Pancreas (tissue), 10 donors: ENCODE measurements around the gene HNRNPA1L2. TPM values are rescaled to one million over a fixed set of nuclear protein-coding genes. Genes with fewer than 3 reads are reported as not detected.
"Not testable (repeated sequence)": the region's sequence is repeated elsewhere in the genome, so short reads cannot be mapped to it uniquely, and the experiment has no call there.

Source experiments
- ATAC-seq, 4 donors: fragments of 200-7000 bp; cut with Tn5 transposase; one replicate each; pipeline versions ENCODE4 v1.8.0 to v1.9.1; 2020; ENCODE audit warnings: mild to moderate bottlenecking in 4 of 4, moderate library complexity in 4 of 4
- DNase-seq, 6 donors: peaks; one replicate each; pipeline ENCODE4 v3.0.0-alpha.2; 2020
- FAIRE-seq: peaks from 2 replicates; lab custom pipeline; 2012; peaks lifted over from hg19 to GRCh38; lab: Jason Lieb, UNC
- H3K27ac ChIP-seq, 4 donors: fragments of 200-600 bp; sonication (generic); 1 replicate in 3 of 4; 2 replicates in 1 of 4; pipeline versions ENCODE4 v1.5.0 to v1.8.0; 2020
- H3K27me3 ChIP-seq, 4 donors: fragments of 200-600 bp; one replicate each; pipeline ENCODE4 v1.8.0; 2021
- H3K36me3 ChIP-seq, 3 donors: fragments of 200-600 bp; sonication (generic) in 1 of 3; one replicate each; pipeline versions ENCODE4 v1.5.0 to v1.8.0; 2020 to 2021
- H3K4me1 ChIP-seq, 3 donors: fragments of 200-600 bp; one replicate each; pipeline ENCODE4 v1.8.0; 2021
- H3K4me3 ChIP-seq, 4 donors: fragments of 200-600 bp; sonication (generic) in 2 of 4; one replicate each; pipeline versions ENCODE4 v1.5.0 to v1.8.0; 2020 to 2021
- H3K9me3 ChIP-seq, 4 donors: fragments of 200-600 bp; one replicate each; pipeline ENCODE4 v1.8.0; 2021
- WGBS, 2 donors: extraction: QIAGEN DNeasy Blood & Tissue Kit; methylation state at CpG; one replicate each; pipeline ENCODE4 v1.1.7; 2013; 5-methylcytosine and 5-hydroxymethylcytosine counted together
- intact Hi-C, 3 donors: fragments of 100-400 bp; cut with DNase I; formaldehyde crosslinking; loops; one replicate each; pipeline versions ENCODE4 v1.11.1 to v1.14.2; 2022
- polyA plus RNA-seq, 2 donors: library from polyadenylated mRNA; stranded (reverse); fragments of 200-250 nt; gene quantifications; one replicate each; pipeline ENCODE4 v1.2.3, GENCODE V29; 2013
- total RNA-seq, 6 donors: library from RNA; stranded (reverse); fragmentation: NEBNext Ultra II Directional in 4 of 6; extraction: Animal tissue kit (Norgen Biotek cat#: 25700) in 4 of 6; gene quantifications; one replicate each; pipeline versions ENCODE4 v1.2.1 to v1.2.4, GENCODE V29; 2021 to 2023
- TF ChIP-seq, protein P1 (sequence below), 4 donors: fragments of 200-600 bp; sonication (generic) in 3 of 4; IDR thresholded peaks; one replicate each; pipeline versions ENCODE4 v1.5.0 to v1.8.0; 2021; ENCODE audit warnings: antibody characterized with exemption in 4 of 4
- donor health status: healthy with polysubstance abuse.
- donor health status: DM: no; HTN: no; CAD: no; lungs with moderate emphysema.
- donor health status: DM: no; HTN: no; CAD: no.
- donor health status: control.
- donor health status: control.
- donor health status: Bipolar disorder and iron deficiency.
- donor health status: DM: yes; HTN: yes; CAD: no.
- donor health status: DM: no; HTN: no; CAD: no.
- donor health status: DM: no; HTN: no; CAD: no.
- donor health status: DM: yes; HTN: yes; CAD: no.

HNRNPA1L2 gene
- total RNA-seq (1 to 10 TPM; 1.9 to 4.0 (median 2.7) TPM), polyA plus RNA-seq (10 to 100 TPM in 1 of 2 donors, 1 to 10 TPM in 1; 8.5 to 15.0 TPM)

DNA sequence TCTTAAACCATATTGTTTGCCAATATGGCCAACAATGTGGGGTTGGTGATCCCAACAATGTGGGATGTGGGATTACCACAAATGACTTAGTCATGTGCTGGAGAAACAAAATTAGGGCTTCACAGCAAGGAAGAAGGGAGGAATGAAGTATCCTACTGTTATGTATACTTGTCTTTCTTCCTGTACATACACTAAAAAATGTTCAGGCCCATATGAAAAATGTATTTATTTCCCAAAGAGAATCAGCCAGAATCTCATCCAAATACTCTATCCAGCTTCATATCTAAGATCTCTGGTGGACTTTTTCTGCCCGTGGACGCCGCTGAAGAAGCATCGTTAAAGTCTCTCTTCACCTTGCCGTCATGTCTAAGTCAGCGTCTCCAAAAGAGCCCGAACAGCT lies at the start of gene HNRNPA1L2:
HNRNPA1L2 (plus strand) TSS at position 301 of the 400 bp plus-strand sequence; CDS start at position 363, 62 bp downstream.
- H3K4me1 ChIP-seq, result no peaks in the 10 kb centered on the region
- 97% methylated on average over 7 of the region's 7 CpGs for WGBS, 2 donors
- no peak within 1 kb of the TSS for H3K27ac ChIP-seq
- peaks cover 0 to 8% (median 0%) of the 10 kb centered on the region in 3 donors for H3K36me3 ChIP-seq
- TF ChIP-seq, protein P1, sequence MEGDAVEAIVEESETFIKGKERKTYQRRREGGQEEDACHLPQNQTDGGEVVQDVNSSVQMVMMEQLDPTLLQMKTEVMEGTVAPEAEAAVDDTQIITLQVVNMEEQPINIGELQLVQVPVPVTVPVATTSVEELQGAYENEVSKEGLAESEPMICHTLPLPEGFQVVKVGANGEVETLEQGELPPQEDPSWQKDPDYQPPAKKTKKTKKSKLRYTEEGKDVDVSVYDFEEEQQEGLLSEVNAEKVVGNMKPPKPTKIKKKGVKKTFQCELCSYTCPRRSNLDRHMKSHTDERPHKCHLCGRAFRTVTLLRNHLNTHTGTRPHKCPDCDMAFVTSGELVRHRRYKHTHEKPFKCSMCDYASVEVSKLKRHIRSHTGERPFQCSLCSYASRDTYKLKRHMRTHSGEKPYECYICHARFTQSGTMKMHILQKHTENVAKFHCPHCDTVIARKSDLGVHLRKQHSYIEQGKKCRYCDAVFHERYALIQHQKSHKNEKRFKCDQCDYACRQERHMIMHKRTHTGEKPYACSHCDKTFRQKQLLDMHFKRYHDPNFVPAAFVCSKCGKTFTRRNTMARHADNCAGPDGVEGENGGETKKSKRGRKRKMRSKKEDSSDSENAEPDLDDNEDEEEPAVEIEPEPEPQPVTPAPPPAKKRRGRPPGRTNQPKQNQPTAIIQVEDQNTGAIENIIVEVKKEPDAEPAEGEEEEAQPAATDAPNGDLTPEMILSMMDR (IDR thresholded peaks at IDR 0.05), result no peak
- H3K9me3 ChIP-seq, result no peaks in the 10 kb centered on the region
- no peak within 1 kb of the TSS for H3K4me3 ChIP-seq
- FAIRE-seq, result no peak
- H3K27me3 ChIP-seq, result no peaks in the 10 kb centered on the region
- intact Hi-C loops, result no loop called here
- ATAC-seq, result no peak
- DNase-seq, result no peak

DNA sequence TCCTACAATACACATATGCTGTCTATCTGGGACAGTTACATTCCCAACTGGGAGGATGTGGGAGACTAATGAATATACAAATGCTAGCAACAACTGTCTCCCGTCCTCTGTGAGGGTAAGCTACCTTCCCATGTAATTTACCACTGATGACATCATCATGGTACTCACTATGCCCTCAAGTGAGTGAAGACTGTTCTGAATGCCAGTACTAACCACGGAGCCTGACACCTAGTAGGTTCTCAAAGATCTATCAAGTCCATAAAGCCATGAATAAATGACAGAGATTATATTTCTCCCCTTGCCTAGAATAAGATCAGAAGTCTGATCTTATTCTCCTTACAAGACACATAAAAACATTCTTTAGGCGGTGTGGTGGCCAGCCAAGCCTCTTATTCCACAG lies 49.1 kb upstream of the HNRNPA1L2 start:
- H3K27me3 ChIP-seq, H3K27ac ChIP-seq, H3K4me3 ChIP-seq, intact Hi-C loops, ATAC-seq, FAIRE-seq, H3K36me3 ChIP-seq, DNase-seq, H3K9me3 ChIP-seq, H3K4me1 ChIP-seq: not testable (repeated sequence)
- 63 to 67% methylated on average over 3 of the region's 3 CpGs for WGBS, 2 donors

DNA sequence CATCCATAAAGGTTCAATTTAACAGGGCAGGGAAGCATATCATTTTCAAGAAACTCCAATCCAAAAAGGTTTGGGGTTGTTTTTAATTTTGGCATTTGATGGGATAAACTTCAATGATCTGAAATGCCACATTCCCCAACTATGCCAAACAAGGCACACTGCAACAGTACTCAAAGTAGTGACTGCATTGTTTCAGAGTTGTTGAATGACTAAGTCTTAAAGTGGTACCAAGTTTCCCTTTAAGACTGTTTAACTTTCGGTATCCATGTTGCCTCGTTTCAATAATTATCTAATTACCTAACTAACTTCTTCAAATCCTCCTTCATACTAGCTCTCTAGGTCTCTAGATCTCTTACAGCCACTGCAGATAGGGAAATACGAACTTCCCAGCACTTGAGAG lies 48.4 kb upstream of the HNRNPA1L2 start:
- 35 to 48% methylated on average over 3 of the region's 3 CpGs for WGBS, 2 donors
- H3K27me3 ChIP-seq, DNase-seq, intact Hi-C loops, H3K36me3 ChIP-seq, H3K4me3 ChIP-seq, ATAC-seq, H3K27ac ChIP-seq, H3K9me3 ChIP-seq, H3K4me1 ChIP-seq, FAIRE-seq: not testable (repeated sequence)

DNA sequence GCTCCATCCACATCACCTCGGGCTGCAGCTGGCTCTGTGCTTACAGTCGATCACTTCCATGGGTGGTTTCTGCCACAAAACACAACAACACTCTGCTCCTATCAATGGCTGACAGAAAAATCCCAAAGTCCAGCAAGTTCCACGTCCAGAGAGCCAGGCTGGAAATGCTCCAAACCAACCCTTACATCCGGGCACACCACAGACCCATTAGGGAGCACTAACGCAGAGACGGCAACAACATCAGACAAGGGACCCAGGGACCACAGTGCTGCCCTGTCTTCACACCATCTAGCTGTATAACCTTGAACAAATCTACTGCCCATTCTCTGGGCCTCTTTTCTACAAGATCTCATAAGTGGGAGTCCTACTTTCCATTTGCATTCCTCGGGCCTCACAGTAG lies 47.9 kb upstream of the HNRNPA1L2 start:
- H3K27me3 ChIP-seq, DNase-seq, ATAC-seq, intact Hi-C loops, H3K36me3 ChIP-seq, H3K4me3 ChIP-seq, H3K27ac ChIP-seq, H3K9me3 ChIP-seq, FAIRE-seq, H3K4me1 ChIP-seq: not testable (repeated sequence)
- WGBS, 2 donors, result 50 to 60% methylated on average over 7 of the region's 7 CpGs

DNA sequence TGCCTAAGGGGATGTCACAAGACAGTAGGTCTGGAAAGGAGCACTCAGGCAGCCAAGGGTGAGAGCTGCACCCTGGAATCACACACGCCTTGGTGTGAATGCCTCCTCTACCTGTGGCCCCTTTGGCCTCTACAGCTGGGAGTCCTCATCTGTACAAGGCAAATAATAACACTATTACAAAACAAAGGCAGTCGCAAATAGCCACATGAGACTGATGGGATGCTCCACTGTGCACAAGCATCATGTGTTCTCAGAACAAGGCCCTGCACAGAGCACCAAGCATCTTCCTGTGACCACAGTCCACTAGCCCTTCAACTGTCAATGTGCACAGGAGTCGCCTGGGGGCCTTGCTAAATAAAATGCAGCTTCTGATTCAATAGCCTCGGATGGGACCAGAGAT lies 44.6 kb upstream of the HNRNPA1L2 start:
- 72 to 90% methylated on average over 4 of the region's 4 CpGs for WGBS, 2 donors
- TF ChIP-seq, protein P1 (IDR thresholded peaks at IDR 0.05), result no peak
- FAIRE-seq (no peak), ATAC-seq (no peak), DNase-seq (no peak)
- intact Hi-C loops, result no loop called here
- H3K27ac ChIP-seq, result no peak overlapping the region
- no peaks in the 10 kb centered on the region for H3K36me3 ChIP-seq
- no peaks in the 10 kb centered on the region for H3K9me3 ChIP-seq
- H3K4me1 ChIP-seq, result no peaks in the 10 kb centered on the region
- H3K27me3 ChIP-seq, result no peaks in the 10 kb centered on the region
- H3K4me3 ChIP-seq, result no peak overlapping the region

DNA sequence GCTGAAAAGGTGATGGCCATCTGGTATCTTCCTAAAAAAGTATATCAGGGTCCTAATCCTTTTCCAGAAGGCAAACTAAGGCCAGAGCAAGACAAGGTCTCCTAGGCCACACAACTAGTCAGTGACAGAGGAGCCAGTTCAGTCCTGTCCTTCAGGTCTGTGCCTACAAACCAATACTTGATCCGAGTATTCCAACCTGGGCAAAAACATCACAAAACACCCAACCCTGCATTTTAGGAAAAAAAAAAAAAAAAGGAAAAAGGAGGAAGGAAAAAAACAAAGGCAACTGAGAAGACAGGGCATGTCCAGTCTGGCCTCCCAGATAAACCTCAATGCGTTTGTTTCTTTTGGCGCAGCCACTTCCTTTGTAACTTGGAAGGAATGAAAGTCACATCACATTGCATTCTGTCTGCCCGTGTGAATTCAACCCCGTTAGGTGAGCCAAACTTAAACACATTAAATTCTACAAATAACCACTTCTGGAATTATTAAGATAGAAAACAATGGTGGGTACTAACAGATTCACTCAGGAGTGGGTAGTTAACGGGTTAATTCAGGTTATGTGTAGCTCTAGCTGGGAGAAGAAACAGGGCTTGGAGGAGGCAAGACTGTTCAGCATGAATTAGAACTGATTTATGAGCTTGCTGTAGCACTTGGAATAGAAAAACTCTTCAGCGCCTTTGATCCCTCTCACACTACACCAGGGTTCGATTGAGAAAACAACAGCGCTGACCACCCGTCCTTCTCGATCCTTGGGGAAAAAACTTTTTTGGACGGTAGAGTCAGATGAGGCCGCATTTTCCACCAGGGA lies 43.0 kb upstream of the HNRNPA1L2 start:
- intact Hi-C loops, result no loop called here
- Histone ChIP-seq H3K27ac (peak overlapping the region in 3 of 4 donors; percentile 17 to 55 (median 22)), H3K4me1 (no peaks in the 10 kb centered on the region), H3K27me3 (no peaks in the 10 kb centered on the region), H3K36me3 (no peaks in the 10 kb centered on the region), H3K9me3 (no peaks in the 10 kb centered on the region), H3K4me3 (peak overlapping the region; percentile 36 to 72 (median 54))
- no peak for FAIRE-seq
- ATAC-seq, result peak in 3 of 4 donors; percentile 49 to 69 (median 62)
- TF ChIP-seq, protein P1 (IDR thresholded peaks at IDR 0.05), result no peak
- 20 to 23% methylated on average over 13 of the region's 13 CpGs for WGBS, 2 donors
- no peak for DNase-seq
